WTC11 (cell line): ENCODE results near the gene TMEM272. TPM values are rescaled to one million over a fixed set of nuclear protein-coding genes. Genes with fewer than 3 reads are reported as not detected.

ENCODE experiments used
- ATAC-seq: fragments of 200-7000 bp; cut with Tn5 transposase; 2 replicates; pipeline ENCODE4 v1.10.0; 2021; ENCODE audit warnings: mild to moderate bottlenecking, moderate library complexity
- CTCF ChIA-PET: fragments of 300-600 bp; sonication (Branson Sonifier 250); formaldehyde crosslinking; loops from one replicate; lab custom pipeline; 2021; ENCODE audit warnings: antibody characterized with exemption; lab: Charles Lee
- POLR2A ChIA-PET: fragments of 350-600 bp; sonication (Branson Sonifier 250); formaldehyde crosslinking; loops from one replicate; lab custom pipeline; 2021; ENCODE audit warnings: antibody characterized with exemption; lab: Charles Lee
- DNase-seq: peaks from one replicate; pipeline ENCODE4 v3.0.0; 2021; ENCODE audit warnings: low spot score
- H3K27ac Mint-ChIP-seq: 2 replicates; pipeline ENCODE4 v1.8.0; 2021; ENCODE audit warnings: mixed read lengths
- H3K27me3 Mint-ChIP-seq: 2 replicates; pipeline ENCODE4 v1.8.0; 2021; ENCODE audit warnings: low read depth, mild to moderate bottlenecking, moderate library complexity, mixed read lengths
- H3K36me3 Mint-ChIP-seq: 2 replicates; pipeline ENCODE4 v1.8.0; 2021; ENCODE audit warnings: mixed read lengths
- H3K4me1 Mint-ChIP-seq: 2 replicates; pipeline ENCODE4 v1.8.0; 2022; ENCODE audit warnings: mixed read lengths
- H3K4me3 Mint-ChIP-seq: 2 replicates; pipeline ENCODE4 v1.8.0; 2021; ENCODE audit warnings: mild to moderate bottlenecking, moderate library complexity, mixed read lengths
- H3K9me3 Mint-ChIP-seq: 2 replicates; pipeline ENCODE4 v1.8.0; 2021; ENCODE audit warnings: mixed read lengths
- E2F4 ChIP-seq: sonication (generic); formaldehyde crosslinking; IDR thresholded peaks from 2 replicates; pipeline ENCODE4 v1.8.1; 2022; ENCODE audit warnings: low read depth, mild to moderate bottlenecking, moderate library complexity, missing genetic modification reagents, borderline replicate concordance
- ESRRA ChIP-seq: sonication (generic); formaldehyde crosslinking; IDR thresholded peaks from 2 replicates; pipeline ENCODE4 v1.8.1; 2022; ENCODE audit warnings: mild to moderate bottlenecking, missing genetic modification reagents, borderline replicate concordance
- FOXK1 ChIP-seq: sonication (generic); formaldehyde crosslinking; IDR thresholded peaks from 2 replicates; pipeline ENCODE4 v1.8.0; 2022; ENCODE audit warnings: mild to moderate bottlenecking, moderate library complexity, missing genetic modification reagents
- FOXP1 ChIP-seq: sonication (generic); formaldehyde crosslinking; IDR thresholded peaks from 2 replicates; pipeline ENCODE4 v1.8.0; 2022; ENCODE audit warnings: missing genetic modification reagents, mild to moderate bottlenecking, moderate library complexity, borderline replicate concordance
- MAX ChIP-seq: sonication (generic); formaldehyde crosslinking; IDR thresholded peaks from 2 replicates; pipeline ENCODE4 v1.8.0; 2022; ENCODE audit warnings: mild to moderate bottlenecking, missing genetic modification reagents
- NFE2L1 ChIP-seq: sonication (generic); formaldehyde crosslinking; IDR thresholded peaks from 2 replicates; pipeline ENCODE4 v1.8.1; 2023; ENCODE audit warnings: missing genetic modification reagents
- NFYB ChIP-seq: sonication (generic); formaldehyde crosslinking; conservative IDR thresholded peaks from 2 replicates; pipeline ENCODE4 v1.8.0; 2022; ENCODE audit warnings: low read depth, missing genetic modification reagents
- NR1H2 ChIP-seq: sonication (generic); formaldehyde crosslinking; IDR thresholded peaks from 2 replicates; pipeline ENCODE4 v1.9.0; 2021; ENCODE audit warnings: mild to moderate bottlenecking, moderate library complexity, missing genetic modification reagents
- PREB ChIP-seq: sonication (generic); formaldehyde crosslinking; IDR thresholded peaks from 2 replicates; pipeline ENCODE4 v1.8.1; 2022; ENCODE audit warnings: mild to moderate bottlenecking, missing genetic modification reagents, moderate library complexity, borderline replicate concordance
- RORB ChIP-seq: fragments of 250-450 bp; sonication (Bioruptor Pico); IDR thresholded peaks from 2 replicates; pipeline ENCODE4 v1.9.0; 2021; ENCODE audit warnings: mild to moderate bottlenecking
- TCF7 ChIP-seq: sonication (generic); formaldehyde crosslinking; IDR thresholded peaks from 2 replicates; pipeline ENCODE4 v1.8.0; 2022; ENCODE audit warnings: mild to moderate bottlenecking, low read depth, missing genetic modification reagents, moderate library complexity
- TP53 ChIP-seq: sonication (generic); formaldehyde crosslinking; IDR thresholded peaks from 2 replicates; pipeline ENCODE4 v1.8.1; 2023; ENCODE audit warnings: mild to moderate bottlenecking, missing genetic modification reagents
- USF2 ChIP-seq: sonication (generic); formaldehyde crosslinking; IDR thresholded peaks from 2 replicates; pipeline ENCODE4 v1.8.1; 2023; ENCODE audit warnings: mild to moderate bottlenecking, missing genetic modification reagents, moderate library complexity
- ZBTB21 ChIP-seq: sonication (generic); formaldehyde crosslinking; IDR thresholded peaks from 2 replicates; pipeline ENCODE4 v1.8.1; 2023; ENCODE audit warnings: mild to moderate bottlenecking, missing genetic modification reagents, borderline replicate concordance
- ZBTB43 ChIP-seq: sonication (generic); formaldehyde crosslinking; IDR thresholded peaks from 2 replicates; pipeline ENCODE4 v1.8.1; 2023; ENCODE audit warnings: mild to moderate bottlenecking, missing genetic modification reagents
- ZMAT4 ChIP-seq: fragments of 250-450 bp; sonication (Bioruptor Pico); IDR thresholded peaks from 2 replicates; pipeline ENCODE4 v1.9.0; 2021; ENCODE audit warnings: mild to moderate bottlenecking
- ZNF121 ChIP-seq: sonication (generic); formaldehyde crosslinking; IDR thresholded peaks from 2 replicates; pipeline ENCODE4 v1.8.0; 2023; ENCODE audit warnings: missing genetic modification reagents
- ZNF671 ChIP-seq: fragments of 250-450 bp; sonication (Bioruptor Pico); IDR thresholded peaks from 2 replicates; pipeline ENCODE4 v1.8.0; 2021; ENCODE audit warnings: mild to moderate bottlenecking
- total RNA-seq: library from RNA; stranded (reverse); gene quantifications from 3 replicates; pipeline ENCODE4 v1.2.3, GENCODE V29; 2021
- TF ChIP-seq, protein P1 (sequence below): fragments of 200-600 bp; IDR thresholded peaks from 2 replicates; pipeline ENCODE4 v1.8.0; 2022; ENCODE audit warnings: antibody characterized with exemption
- TF ChIP-seq, protein P2 (sequence below): sonication (generic); formaldehyde crosslinking; IDR thresholded peaks from 2 replicates; pipeline ENCODE4 v1.8.1; 2022; ENCODE audit warnings: missing genetic modification reagents, borderline replicate concordance
- TF ChIP-seq, protein P3 (sequence below): sonication (generic); formaldehyde crosslinking; IDR thresholded peaks from 2 replicates; pipeline ENCODE4 v1.8.0; 2022; ENCODE audit warnings: mild to moderate bottlenecking, missing genetic modification reagents
- TF ChIP-seq, protein P4 (sequence below): sonication (generic); formaldehyde crosslinking; IDR thresholded peaks from 2 replicates; pipeline ENCODE4 v1.8.0; 2023; ENCODE audit warnings: missing genetic modification reagents

TMEM272 gene
- total RNA-seq, 1 experiment from 2014 or later: not detected

- TF ChIP-seq, protein P1, sequence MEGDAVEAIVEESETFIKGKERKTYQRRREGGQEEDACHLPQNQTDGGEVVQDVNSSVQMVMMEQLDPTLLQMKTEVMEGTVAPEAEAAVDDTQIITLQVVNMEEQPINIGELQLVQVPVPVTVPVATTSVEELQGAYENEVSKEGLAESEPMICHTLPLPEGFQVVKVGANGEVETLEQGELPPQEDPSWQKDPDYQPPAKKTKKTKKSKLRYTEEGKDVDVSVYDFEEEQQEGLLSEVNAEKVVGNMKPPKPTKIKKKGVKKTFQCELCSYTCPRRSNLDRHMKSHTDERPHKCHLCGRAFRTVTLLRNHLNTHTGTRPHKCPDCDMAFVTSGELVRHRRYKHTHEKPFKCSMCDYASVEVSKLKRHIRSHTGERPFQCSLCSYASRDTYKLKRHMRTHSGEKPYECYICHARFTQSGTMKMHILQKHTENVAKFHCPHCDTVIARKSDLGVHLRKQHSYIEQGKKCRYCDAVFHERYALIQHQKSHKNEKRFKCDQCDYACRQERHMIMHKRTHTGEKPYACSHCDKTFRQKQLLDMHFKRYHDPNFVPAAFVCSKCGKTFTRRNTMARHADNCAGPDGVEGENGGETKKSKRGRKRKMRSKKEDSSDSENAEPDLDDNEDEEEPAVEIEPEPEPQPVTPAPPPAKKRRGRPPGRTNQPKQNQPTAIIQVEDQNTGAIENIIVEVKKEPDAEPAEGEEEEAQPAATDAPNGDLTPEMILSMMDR: no peak
- TF ChIP-seq FOXK1 (CRISPR knock-in tag): no peak
- TF ChIP-seq TP53 (CRISPR knock-in tag): no peak
- TF ChIP-seq NR1H2 (CRISPR knock-in tag): no peak
Observed at GRCh38 chr13:51808811-51809210, 36.2 kb downstream of the TMEM272 start (continued).

DNA sequence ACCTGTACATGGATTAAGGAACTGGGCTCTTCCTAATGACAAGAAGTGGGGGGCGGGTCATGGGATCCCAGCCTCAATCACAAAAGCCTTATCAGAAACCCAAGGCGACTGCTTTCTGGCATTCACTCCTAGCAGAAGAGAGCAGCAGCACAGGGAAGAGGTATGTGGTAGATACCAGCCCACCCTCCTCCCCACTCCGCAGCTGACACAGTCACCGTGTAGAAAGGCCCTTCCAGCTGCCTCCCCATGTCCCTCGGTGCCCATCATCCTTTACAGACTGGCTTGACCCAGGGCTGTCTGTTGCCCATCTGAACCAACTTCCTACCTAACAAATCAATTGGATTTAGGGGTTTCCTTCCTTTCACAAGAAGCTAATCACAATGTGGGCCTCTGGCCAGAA, 37.9 kb downstream of the TMEM272 start:
- Mint-ChIP-seq H3K27me3 (peaks cover 4% of the 10 kb centered on the region; the same call in 1 of the 2 replicates), H3K36me3 (no peaks in the 10 kb centered on the region), H3K9me3 (peaks cover 7% of the 10 kb centered on the region), H3K4me1 (peaks cover 30% of the 10 kb centered on the region), H3K27ac (no peak overlapping the region), H3K4me3 (no peak overlapping the region)
- POLR2A ChIA-PET: interaction anchor here (1.1 kb wide), 1 partner anchor 354 kb away, joined by 3 read pairs; the partner anchor contains the start of gene INTS6
- no peak for DNase-seq
- TF ChIP-seq ZNF671 (CRISPR knock-in tag) (no peak), MAX (CRISPR knock-in tag) (no peak), RORB (CRISPR knock-in tag) (no peak), NFE2L1 (CRISPR knock-in tag) (no peak), NFYB (CRISPR knock-in tag) (no peak), TP53 (CRISPR knock-in tag) (no peak), ZBTB43 (no peak), NR1H2 (CRISPR knock-in tag) (no peak), FOXP1 (CRISPR knock-in tag) (no peak)
- TF ChIP-seq, protein P2, sequence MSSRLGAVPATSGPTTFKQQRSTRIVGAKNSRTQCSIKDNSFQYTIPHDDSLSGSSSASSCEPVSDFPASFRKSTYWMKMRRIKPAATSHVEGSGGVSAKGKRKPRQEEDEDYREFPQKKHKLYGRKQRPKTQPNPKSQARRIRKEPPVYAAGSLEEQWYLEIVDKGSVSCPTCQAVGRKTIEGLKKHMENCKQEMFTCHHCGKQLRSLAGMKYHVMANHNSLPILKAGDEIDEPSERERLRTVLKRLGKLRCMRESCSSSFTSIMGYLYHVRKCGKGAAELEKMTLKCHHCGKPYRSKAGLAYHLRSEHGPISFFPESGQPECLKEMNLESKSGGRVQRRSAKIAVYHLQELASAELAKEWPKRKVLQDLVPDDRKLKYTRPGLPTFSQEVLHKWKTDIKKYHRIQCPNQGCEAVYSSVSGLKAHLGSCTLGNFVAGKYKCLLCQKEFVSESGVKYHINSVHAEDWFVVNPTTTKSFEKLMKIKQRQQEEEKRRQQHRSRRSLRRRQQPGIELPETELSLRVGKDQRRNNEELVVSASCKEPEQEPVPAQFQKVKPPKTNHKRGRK (CRISPR knock-in tag): no peak
- ATAC-seq: no peak
- CTCF ChIA-PET: interaction anchor here (1.0 to 1.5 kb wide), 3 partner anchors 8 to 10 kb away, joined by 3 to 6 read pairs (median 4); no protein-coding TSS in a partner anchor

DNA sequence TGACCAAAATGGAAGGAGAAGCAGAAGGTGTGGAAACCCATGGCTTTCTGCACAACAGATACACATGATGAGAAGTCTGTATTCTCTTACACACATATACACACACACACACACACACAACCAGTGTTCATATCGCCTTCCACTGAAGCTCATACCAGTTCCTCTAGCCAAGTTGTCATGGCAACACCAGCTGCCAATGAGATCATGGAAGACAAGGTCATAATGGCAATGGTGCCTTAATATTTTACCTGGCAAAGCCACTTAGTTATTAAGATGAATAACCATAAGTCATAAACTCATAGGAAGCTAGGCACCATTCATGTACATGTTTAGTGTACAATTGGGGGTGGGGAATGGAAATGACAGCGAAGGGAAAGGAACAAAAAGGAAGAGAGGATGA, 38.4 kb downstream of the TMEM272 start:
- no peak overlapping the region for H3K4me3 Mint-ChIP-seq
- H3K27me3 Mint-ChIP-seq: peaks cover 4% of the 10 kb centered on the region; the same call in 1 of the 2 replicates
- H3K4me1 Mint-ChIP-seq: peaks cover 35% of the 10 kb centered on the region
- POLR2A ChIA-PET: interaction anchor here (1.1 kb wide), 1 partner anchor 354 kb away, joined by 3 read pairs; the partner anchor contains the start of gene INTS6
- H3K27ac Mint-ChIP-seq: no peak overlapping the region
- no peak for ATAC-seq
- CTCF ChIA-PET: interaction anchor here (1.0 to 1.5 kb wide), 2 partner anchors 9 kb away, joined by 3 to 4 read pairs; no protein-coding TSS in a partner anchor
- H3K36me3 Mint-ChIP-seq: no peaks in the 10 kb centered on the region
- no peak for DNase-seq
- H3K9me3 Mint-ChIP-seq: peaks cover 7% of the 10 kb centered on the region
- TF ChIP-seq USF2 (CRISPR knock-in tag) (no peak), ESRRA (CRISPR knock-in tag) (no peak), TCF7 (CRISPR knock-in tag) (no peak), PREB (no peak), ZBTB21 (no peak), ZNF121 (CRISPR knock-in tag) (no peak), ZMAT4 (CRISPR knock-in tag) (no peak), E2F4 (CRISPR knock-in tag) (no peak)
- TF ChIP-seq, protein P3, sequence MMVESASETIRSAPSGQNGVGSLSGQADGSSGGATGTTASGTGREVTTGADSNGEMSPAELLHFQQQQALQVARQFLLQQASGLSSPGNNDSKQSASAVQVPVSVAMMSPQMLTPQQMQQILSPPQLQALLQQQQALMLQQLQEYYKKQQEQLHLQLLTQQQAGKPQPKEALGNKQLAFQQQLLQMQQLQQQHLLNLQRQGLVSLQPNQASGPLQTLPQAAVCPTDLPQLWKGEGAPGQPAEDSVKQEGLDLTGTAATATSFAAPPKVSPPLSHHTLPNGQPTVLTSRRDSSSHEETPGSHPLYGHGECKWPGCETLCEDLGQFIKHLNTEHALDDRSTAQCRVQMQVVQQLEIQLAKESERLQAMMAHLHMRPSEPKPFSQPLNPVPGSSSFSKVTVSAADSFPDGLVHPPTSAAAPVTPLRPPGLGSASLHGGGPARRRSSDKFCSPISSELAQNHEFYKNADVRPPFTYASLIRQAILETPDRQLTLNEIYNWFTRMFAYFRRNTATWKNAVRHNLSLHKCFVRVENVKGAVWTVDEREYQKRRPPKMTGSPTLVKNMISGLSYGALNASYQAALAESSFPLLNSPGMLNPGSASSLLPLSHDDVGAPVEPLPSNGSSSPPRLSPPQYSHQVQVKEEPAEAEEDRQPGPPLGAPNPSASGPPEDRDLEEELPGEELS: no peak
- TF ChIP-seq, protein P4, sequence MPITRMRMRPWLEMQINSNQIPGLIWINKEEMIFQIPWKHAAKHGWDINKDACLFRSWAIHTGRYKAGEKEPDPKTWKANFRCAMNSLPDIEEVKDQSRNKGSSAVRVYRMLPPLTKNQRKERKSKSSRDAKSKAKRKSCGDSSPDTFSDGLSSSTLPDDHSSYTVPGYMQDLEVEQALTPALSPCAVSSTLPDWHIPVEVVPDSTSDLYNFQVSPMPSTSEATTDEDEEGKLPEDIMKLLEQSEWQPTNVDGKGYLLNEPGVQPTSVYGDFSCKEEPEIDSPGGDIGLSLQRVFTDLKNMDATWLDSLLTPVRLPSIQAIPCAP (CRISPR knock-in tag): no peak
